HG02623 (cell line): ENCODE data around the gene USP35.

ENCODE experiments used
- ATAC-seq: cut with Tn5 transposase; IDR thresholded peaks from one replicate; pipeline ENCODE4 v1.9.1; 2021; ENCODE audit warnings: moderate library complexity; ENCODE audit not compliant: unreplicated experiment

USP35 gene

GRCh38 chr11:78262691-78263090 is 74.0 kb downstream of the USP35 start:
- no peak for ATAC-seq
